NB4 (cell line): Measurements from ENCODE around the gene ALG5.

Experiments
- CTCF ChIP-seq: IDR thresholded peaks from one replicate; pipeline ENCODE4 v1.5.1; 2012; ENCODE audit warnings: low read depth, low read length
- MAX ChIP-seq: IDR thresholded peaks from 2 replicates; pipeline ENCODE4 v1.6.1; 2011; ENCODE audit warnings: low read depth, low read length
- POLR2A ChIP-seq: IDR thresholded peaks from 2 replicates; pipeline ENCODE4 v1.6.1; 2011; ENCODE audit warnings: mild to moderate bottlenecking; ENCODE audit not compliant: insufficient read length; ENCODE audit errors: extremely low read depth

- no peak for TF ChIP-seq CTCF
- no peak for TF ChIP-seq POLR2A
- no peak for TF ChIP-seq MAX
Observed at GRCh38 chr13:36945078-36945477, 54.1 kb downstream of the ALG5 start.
